AG04449 (cell line): ENCODE data around the gene CRABP1.
A peak's percentile ranks its signal among the peaks of the same experiment; 100 is the strongest.

ENCODE experiments used
- CTCF ChIA-PET: fragments of 350-600 bp; formaldehyde crosslinking; extraction: SDS; loops from one replicate; lab custom pipeline; 2021; ENCODE audit warnings: antibody characterized with exemption; lab: Yijun Ruan, JAX
- POLR2A ChIA-PET: fragments of 400-600, 350-600 bp; formaldehyde crosslinking; extraction: SDS; loops from one replicate; lab custom pipeline; 2020; ENCODE audit warnings: antibody characterized with exemption, inconsistent platforms; lab: Yijun Ruan, JAX
- DNase-seq: peaks from one replicate; pipeline ENCODE4 v3.0.0-alpha.2; 2010; ENCODE audit warnings: low read depth, low spot score
- H3K4me3 ChIP-seq: 2 replicates; pipeline ENCODE4 v1.5.1; 2011; ENCODE audit warnings: low read depth, mild to moderate bottlenecking, control low read depth, low read length
- CTCF ChIP-seq: IDR thresholded peaks from one replicate; pipeline ENCODE4 v1.5.1; 2011; ENCODE audit warnings: mild to moderate bottlenecking, moderate library complexity, low read length, control low read depth, inconsistent platforms; ENCODE audit not compliant: insufficient read depth; ENCODE audit errors: missing control alignments

Gene CRABP1

GRCh38 chr15:78394026-78394425 is 53.9 kb downstream of the CRABP1 start:
- no peak for TF ChIP-seq CTCF
- ChIA-PET POLR2A (no interaction called here), CTCF (interaction anchor here (1.2 to 3.0 kb wide), 3 partner anchors 14 to 29 kb away, joined by 3 to 14 read pairs (median 9); no protein-coding TSS in a partner anchor)
- no peak for DNase-seq
- H3K4me3 ChIP-seq: no peak overlapping the region

GRCh38 chr15:78394981-78395616 is 54.9 kb downstream of the CRABP1 start:
- no peak for DNase-seq
- no peak overlapping the region for H3K4me3 ChIP-seq
- POLR2A ChIA-PET: interaction anchor here (0.6 kb wide), 1 partner anchor 83 kb away, joined by 3 read pairs; no protein-coding TSS in a partner anchor
- CTCF ChIA-PET: interaction anchor here (1.2 to 3.0 kb wide), 3 partner anchors 13 to 28 kb away, joined by 3 to 14 read pairs (median 9); no protein-coding TSS in a partner anchor
- no peak for TF ChIP-seq CTCF

GRCh38 chr15:78396186-78396814 is 56.1 kb downstream of the CRABP1 start:
- ChIA-PET CTCF (interaction anchor here (0.8 to 1.7 kb wide), 4 partner anchors 15 to 39 kb away, joined by 3 to 4 read pairs (median 4); no protein-coding TSS in a partner anchor), POLR2A (no interaction called here)
- DNase-seq: no peak
- H3K4me3 ChIP-seq: no peak overlapping the region
- no peak for TF ChIP-seq CTCF

GRCh38 chr15:78396976-78397375 is 56.8 kb downstream of the CRABP1 start:
- no peak overlapping the region for H3K4me3 ChIP-seq
- POLR2A ChIA-PET: no interaction called here
- no peak for DNase-seq
- CTCF ChIA-PET: interaction anchor here (0.8 to 2.5 kb wide), 5 partner anchors 10 to 40 kb away, joined by 3 to 9 read pairs (median 4); no protein-coding TSS in a partner anchor
- TF ChIP-seq CTCF: peak; percentile 3

GRCh38 chr15:78397382-78397781 is 57.2 kb downstream of the CRABP1 start:
- CTCF ChIA-PET: interaction anchor here (0.8 to 2.5 kb wide), 4 partner anchors 10 to 40 kb away, joined by 4 to 9 read pairs (median 4); no protein-coding TSS in a partner anchor
- POLR2A ChIA-PET: no interaction called here
- DNase-seq: no peak
- H3K4me3 ChIP-seq: no peak overlapping the region
- no peak for TF ChIP-seq CTCF
